ENCODE measurements around the gene LCE1B.

DNA sequence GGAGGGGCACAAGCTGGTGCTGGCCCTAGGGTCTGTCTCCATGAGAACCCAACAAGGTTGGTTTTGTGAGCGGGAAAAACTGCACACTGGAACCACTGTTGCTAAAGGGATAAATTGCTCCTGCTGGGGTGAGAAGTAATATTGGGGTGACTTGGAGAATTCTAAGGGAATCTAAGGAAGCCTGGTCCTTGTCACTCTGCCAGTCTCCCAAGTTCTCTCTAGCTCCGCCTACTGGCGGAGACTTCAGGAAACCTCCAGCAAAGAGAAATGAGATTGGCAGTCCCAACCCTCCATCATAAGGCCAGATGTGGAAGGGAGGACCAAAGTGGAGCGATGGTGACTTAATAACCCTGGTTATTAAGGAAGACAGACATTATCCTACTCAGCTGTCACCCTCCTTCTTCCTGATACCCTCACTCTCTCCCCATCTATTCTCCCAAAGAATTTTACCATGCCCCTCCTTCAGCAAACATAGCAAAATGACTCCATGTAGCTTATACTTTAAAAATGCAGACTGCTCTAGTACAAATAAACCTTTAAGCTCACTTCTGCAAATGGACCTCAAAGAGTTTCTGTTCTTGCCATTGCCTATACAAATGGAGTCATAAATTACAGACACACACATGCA lies 34.1 kb upstream of the LCE1B start:
- TF ChIP-seq EZH2phosphoT487 (IDR thresholded peaks at IDR 0.05), result no peak
- TF ChIP-seq, protein P1, sequence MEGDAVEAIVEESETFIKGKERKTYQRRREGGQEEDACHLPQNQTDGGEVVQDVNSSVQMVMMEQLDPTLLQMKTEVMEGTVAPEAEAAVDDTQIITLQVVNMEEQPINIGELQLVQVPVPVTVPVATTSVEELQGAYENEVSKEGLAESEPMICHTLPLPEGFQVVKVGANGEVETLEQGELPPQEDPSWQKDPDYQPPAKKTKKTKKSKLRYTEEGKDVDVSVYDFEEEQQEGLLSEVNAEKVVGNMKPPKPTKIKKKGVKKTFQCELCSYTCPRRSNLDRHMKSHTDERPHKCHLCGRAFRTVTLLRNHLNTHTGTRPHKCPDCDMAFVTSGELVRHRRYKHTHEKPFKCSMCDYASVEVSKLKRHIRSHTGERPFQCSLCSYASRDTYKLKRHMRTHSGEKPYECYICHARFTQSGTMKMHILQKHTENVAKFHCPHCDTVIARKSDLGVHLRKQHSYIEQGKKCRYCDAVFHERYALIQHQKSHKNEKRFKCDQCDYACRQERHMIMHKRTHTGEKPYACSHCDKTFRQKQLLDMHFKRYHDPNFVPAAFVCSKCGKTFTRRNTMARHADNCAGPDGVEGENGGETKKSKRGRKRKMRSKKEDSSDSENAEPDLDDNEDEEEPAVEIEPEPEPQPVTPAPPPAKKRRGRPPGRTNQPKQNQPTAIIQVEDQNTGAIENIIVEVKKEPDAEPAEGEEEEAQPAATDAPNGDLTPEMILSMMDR (IDR thresholded peaks at IDR 0.05), result no peak
- no peak for TF ChIP-seq EZH2 (IDR thresholded peaks at IDR 0.05)
